ENCODE measurements around the gene AMMECR1. TPM values are rescaled to one million over a fixed set of nuclear protein-coding genes. Genes with fewer than 3 reads are reported as not detected.

AMMECR1 gene
- total RNA-seq, 1 experiment from 2014 or later, result 15.0 TPM

GRCh38 chrX:110218591-110218990 is 99.3 kb downstream of the AMMECR1 start:
- no TSS peak for BruUV-seq (replicated peaks)
- TF ChIP-seq CTCF (IDR thresholded peaks at IDR 0.05), result no peak
- no peak for TF ChIP-seq SIN3A (IDR thresholded peaks at IDR 0.05; ENCODE audit: borderline replicate concordance, insufficient read depth, low read depth, low read length)
- no peak for TF ChIP-seq TCF7L2 (IDR thresholded peaks at IDR 0.05; ENCODE audit: low read depth, low read length)
- TF ChIP-seq REST (IDR thresholded peaks at IDR 0.05; ENCODE audit: insufficient read depth in 1 of 2, low read depth in 2 of 2, low read length in 1 of 2), result no peak
- TF ChIP-seq POLR2AphosphoS5 (IDR thresholded peaks at IDR 0.05; ENCODE audit: low read depth, low read length), result no peak
- ChIA-PET POLR2A (no interaction called here), CTCF (no interaction called here)
- intact Hi-C loops (cut with micrococcal nuclease; ENCODE audit: unreplicated experiment) (no loop called here), in situ Hi-C loops (cut with HindIII; ENCODE audit: low pct_unique_long_range_greater_than_20kb, low sequenced_read_pairs) (no loop called here)
- no peaks in the 10 kb centered on the region; the same call in none of the 2 replicates for H3K4me1 ChIP-seq (ENCODE audit: control insufficient read depth, insufficient read depth, low read length)
- DNase-seq (ENCODE audit: low read depth, low spot score) (no peak), ATAC-seq (no peak)
- H3K36me3 ChIP-seq (ENCODE audit: control insufficient read depth, insufficient read depth, low read length), result no peaks in the 10 kb centered on the region
- H3K4me3 ChIP-seq (ENCODE audit: low read depth in 2 of 2, low read length in 2 of 2), result no peak overlapping the region
- no peaks in the 10 kb centered on the region for H3K27me3 ChIP-seq (ENCODE audit: control insufficient read depth, insufficient read depth, low read length)
- H3K9me3 ChIP-seq (ENCODE audit: control insufficient read depth, insufficient read depth, low read depth, low read length), result no peaks in the 10 kb centered on the region
- no peak overlapping the region for H3K27ac ChIP-seq (ENCODE audit: low read length)

GRCh38 chrX:110216027-110216426 is 101.9 kb downstream of the AMMECR1 start:
- in situ Hi-C loops (cut with HindIII; ENCODE audit: low pct_unique_long_range_greater_than_20kb, low sequenced_read_pairs), result no loop called here
- intact Hi-C loops (cut with micrococcal nuclease; ENCODE audit: unreplicated experiment), result no loop called here
- Histone ChIP-seq H3K36me3 (ENCODE audit: control insufficient read depth, insufficient read depth, low read length) (no peaks in the 10 kb centered on the region), H3K4me1 (ENCODE audit: control insufficient read depth, insufficient read depth, low read length) (no peaks in the 10 kb centered on the region; the same call in none of the 2 replicates), H3K27ac (ENCODE audit: low read length) (no peak overlapping the region), H3K9me3 (ENCODE audit: control insufficient read depth, insufficient read depth, low read depth, low read length) (no peaks in the 10 kb centered on the region), H3K27me3 (ENCODE audit: control insufficient read depth, insufficient read depth, low read length) (no peaks in the 10 kb centered on the region), H3K4me3 (ENCODE audit: low read depth in 2 of 2, low read length in 2 of 2) (no peak overlapping the region)
- no peak for ATAC-seq
- ChIA-PET CTCF (no interaction called here), POLR2A (no interaction called here)
- no peak for TF ChIP-seq CTCF (IDR thresholded peaks at IDR 0.05)
- TF ChIP-seq SIN3A (IDR thresholded peaks at IDR 0.05; ENCODE audit: borderline replicate concordance, insufficient read depth, low read depth, low read length), result no peak
- TF ChIP-seq TCF7L2 (IDR thresholded peaks at IDR 0.05; ENCODE audit: low read depth, low read length), result no peak
- no peak for TF ChIP-seq REST (IDR thresholded peaks at IDR 0.05; ENCODE audit: insufficient read depth in 1 of 2, low read depth in 2 of 2, low read length in 1 of 2)
- no peak for TF ChIP-seq POLR2AphosphoS5 (IDR thresholded peaks at IDR 0.05; ENCODE audit: low read depth, low read length)
- DNase-seq (ENCODE audit: low read depth, low spot score), result no peak
- BruUV-seq (replicated peaks), result no TSS peak

All from Panc1 (cell line).